NAMALWA (cell line): ENCODE results near the gene ZNF394.
"Not testable (repeated sequence)": the region's sequence is repeated elsewhere in the genome, so short reads cannot be mapped to it uniquely, and the experiment has no call there.

Experiments
- DNase-seq: peaks from one replicate; pipeline ENCODE4 v3.0.0-alpha.2; 2015; ENCODE audit warnings: low spot score

The ZNF394 gene

DNA sequence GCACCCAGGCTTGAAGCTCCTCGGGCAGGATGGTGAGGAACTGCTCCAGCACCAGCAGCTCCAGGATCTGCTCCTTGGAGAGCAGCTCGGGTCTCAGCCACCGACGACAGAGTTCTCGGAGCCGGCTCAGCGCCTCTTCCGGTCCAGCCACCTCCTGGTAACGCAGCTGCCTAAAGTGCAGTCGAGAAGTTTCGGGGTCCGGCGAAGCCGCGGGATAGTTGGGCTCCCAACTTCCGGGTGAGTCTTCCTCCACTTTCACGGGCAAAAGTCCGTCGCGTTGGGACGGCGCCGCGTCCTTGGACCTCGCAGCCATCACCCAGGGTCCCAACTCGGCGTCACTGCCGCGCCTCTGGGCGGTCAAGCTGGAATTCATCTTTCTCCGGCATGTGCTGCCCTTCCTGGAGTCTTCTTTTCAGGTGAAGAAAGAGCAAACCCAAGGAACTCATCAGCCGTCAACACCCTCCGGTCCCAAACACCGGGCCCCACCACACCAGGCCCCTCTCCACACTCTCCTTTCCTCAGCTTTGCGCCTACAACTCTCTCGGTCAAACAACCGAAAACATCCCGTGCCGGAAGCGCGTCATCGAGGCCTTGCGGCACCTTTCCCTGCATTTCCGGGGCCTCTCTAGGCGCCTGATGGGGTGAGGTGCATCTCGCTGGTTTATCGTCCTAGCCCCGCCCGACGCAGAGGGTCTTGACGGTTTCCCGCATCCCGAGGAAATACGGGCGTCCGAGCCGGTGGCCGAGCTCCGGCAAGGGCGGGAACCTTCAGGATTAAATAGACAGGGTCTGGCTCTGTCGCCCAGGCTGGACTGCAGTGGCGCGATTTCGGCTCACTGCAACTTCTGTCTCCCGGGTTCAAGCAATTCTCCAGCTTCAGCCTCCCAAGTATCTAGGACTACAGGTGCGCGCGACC is at the start of gene ZNF394:
TSS of gene ZNF394 (minus strand) at position 561 of the 916 bp plus-strand sequence. CDS start at position 373, 188 bp downstream.
- peak; percentile 98 for DNase-seq

DNA sequence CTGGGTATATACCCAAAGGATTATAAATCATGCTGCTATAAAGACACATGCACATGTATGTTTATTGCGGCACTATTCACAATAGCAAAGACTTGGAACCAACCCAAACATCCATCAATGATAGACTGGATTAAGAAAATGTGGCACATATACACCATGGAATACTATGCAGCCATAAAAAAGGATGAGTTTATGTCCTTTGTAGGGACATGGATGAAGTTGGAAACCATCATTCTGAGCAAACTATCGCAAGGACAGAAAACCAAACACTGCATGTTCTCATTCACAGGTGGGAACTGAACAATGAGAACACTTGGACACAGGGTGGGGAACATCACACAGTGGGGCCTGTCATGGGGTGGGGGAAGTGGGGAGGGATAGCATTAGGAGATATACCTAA is 49.5 kb upstream of the ZNF394 start:
- DNase-seq = not testable (repeated sequence)

DNA sequence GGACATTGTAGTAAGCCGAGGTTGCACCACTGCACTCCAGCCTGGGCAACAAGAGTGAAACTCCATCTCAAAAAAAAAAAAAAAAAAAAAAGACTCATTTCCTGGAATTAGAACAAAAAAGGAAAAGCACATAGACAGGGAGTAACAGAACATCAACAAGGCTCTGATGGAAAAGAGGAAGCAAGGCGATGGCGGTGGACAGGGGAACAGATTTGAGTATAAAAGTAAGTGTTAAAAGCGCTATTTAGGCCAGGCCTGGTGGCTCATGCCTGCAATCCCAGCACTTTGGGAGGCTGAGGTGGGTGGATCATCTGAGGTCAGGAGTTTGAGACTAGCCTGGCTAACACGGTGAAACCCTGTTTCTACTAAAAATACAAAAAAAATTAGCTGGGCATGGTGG is 45.2 kb upstream of the ZNF394 start:
- DNase-seq = not testable (repeated sequence)

DNA sequence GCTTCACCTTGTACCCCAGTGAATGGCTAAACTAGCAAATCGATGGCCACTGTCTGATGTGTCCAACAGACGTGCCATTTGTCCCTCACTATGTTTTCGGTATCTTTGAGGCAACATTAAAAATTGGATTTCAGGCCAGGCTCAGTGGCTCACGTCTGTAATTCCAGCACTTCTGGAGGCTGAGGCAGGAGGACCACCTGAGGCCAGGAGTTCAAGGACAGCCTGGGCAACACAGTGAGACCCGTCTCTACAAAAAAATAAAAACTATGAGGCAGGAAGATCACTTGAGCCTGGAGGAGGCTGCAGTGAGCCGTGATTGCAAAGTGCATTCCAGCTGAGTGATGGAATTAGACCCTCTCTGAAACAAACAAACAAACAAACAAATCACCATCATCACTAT is 43.8 kb upstream of the ZNF394 start:
- DNase-seq = no peak

DNA sequence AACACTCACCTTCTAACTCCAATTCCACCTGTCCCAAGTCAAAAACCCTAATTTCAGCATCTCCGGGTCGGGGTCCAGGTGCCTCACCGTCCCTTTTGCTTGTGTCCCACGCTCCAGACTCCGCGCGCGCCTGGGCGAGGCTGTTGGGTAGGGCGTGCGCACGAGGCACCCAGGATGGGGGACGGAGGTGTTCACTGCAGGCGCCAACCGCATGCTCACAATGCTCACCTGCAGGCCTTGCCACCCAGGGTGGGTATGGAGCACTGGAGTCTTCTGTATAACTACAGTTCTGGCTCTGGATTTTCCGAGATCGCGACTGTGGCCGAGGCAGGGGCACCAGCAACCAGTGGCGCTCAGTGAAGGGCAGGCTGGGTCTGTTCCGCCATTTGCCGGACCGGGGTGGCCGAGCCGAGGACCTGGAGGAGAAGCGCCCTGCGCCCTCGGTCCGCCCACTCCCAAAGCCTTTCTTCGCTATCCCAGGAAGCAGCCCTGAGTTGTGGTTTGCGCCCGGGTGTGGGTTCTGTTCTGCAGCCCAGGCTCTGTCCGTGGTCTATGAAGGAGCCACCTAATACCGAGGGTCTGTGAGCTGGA is 43.1 kb upstream of the ZNF394 start:
- no peak for DNase-seq

DNA sequence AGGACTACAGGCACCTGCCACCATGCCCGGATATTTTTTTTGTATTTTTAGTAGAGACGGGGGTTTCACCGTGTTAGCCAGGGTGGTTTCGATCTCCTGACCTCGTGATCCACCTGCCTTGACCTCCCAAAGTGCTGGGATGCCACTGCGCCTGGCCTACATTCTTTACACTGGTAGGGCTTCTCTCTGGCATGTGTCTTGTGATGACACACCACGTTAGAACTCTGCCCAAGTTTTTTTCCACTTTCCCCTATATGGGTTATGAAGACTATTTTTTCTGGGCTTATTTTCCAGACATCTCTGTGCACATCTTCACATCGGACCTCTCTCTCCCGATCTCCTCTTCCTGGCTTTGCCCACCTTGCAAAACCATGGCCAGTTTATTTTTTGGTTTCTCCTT is 41.1 kb upstream of the ZNF394 start:
- DNase-seq = no peak

DNA sequence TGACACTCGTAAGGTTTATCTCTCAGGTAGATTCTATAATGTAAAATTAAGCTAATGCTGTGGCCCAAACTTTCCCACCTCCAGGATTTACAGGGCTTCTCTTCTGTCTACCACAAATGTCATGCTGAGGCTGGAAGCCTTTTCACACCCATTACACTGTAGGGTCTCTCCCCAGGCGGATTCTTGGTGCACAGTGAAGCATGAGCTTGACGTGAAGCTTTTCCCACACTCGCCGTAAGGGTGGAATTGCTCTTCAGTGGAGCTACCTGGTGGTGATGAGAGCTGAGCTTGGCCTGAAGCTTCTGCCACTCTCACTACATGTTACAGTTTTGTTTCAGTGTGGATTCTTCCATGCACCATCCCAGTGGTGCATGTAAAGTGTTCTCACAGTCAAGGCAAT is 40.5 kb upstream of the ZNF394 start:
- DNase-seq = no peak

DNA sequence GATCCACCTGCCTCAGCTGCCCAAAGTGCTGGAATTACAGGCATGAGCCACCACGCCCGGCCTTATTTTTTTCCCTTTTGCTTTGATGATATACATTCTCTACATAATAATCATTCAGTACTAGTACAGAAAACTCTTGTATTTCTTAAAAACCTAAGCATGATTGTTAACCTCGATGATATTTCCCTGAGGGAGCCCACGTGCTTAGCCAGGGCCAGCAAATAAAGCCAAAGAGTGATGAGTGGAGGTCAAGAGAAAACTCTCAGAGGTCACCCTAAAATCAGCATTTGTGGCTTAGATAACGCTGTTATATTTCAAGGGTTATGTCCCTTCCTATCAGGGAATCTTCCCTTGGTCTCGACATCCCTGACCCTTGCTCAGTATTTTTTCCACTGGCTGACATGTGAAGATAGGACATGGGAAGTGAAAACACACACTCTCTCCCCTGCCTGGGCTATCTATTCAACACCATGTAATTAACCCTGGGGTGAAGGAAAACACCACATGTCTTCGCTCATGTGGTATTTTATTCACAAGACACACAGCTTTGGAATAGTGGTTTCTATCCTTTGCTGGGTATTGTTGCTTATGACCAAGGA is 39.2 kb upstream of the ZNF394 start:
- DNase-seq = no peak

DNA sequence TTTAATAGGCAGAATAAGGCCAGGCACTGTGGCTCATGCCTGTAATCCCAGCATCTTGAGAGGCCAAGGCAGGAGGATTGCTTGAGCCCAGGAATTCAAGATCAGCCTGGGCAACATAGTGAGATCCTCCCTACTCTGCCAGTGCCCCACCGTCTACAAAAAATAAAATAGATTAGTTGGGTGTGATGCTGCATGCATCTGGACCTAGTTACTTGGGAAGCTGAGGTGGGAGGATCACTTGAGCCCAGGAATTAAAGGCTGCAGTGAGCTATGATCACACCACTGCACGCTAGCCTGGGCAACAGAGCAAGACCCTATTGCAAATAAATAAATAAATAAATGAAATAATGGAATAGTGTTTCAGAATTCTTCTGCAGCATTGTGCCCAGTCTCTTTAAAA is 35.6 kb upstream of the ZNF394 start:
- DNase-seq = no peak

DNA sequence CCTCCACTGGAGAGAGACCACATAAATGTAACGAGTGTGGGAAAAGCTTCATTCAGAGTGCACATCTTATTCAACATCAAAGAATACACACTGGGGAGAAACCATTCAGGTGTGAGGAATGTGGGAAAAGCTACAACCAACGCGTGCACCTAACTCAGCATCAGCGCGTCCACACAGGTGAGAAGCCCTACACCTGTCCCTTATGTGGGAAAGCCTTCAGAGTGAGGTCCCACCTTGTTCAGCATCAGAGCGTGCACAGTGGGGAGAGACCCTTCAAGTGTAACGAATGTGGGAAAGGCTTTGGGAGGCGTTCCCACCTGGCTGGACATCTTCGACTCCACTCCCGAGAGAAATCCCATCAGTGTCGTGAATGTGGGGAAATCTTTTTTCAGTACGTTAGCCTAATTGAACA is 31.3 kb upstream of the ZNF394 start:
- no peak for DNase-seq

DNA sequence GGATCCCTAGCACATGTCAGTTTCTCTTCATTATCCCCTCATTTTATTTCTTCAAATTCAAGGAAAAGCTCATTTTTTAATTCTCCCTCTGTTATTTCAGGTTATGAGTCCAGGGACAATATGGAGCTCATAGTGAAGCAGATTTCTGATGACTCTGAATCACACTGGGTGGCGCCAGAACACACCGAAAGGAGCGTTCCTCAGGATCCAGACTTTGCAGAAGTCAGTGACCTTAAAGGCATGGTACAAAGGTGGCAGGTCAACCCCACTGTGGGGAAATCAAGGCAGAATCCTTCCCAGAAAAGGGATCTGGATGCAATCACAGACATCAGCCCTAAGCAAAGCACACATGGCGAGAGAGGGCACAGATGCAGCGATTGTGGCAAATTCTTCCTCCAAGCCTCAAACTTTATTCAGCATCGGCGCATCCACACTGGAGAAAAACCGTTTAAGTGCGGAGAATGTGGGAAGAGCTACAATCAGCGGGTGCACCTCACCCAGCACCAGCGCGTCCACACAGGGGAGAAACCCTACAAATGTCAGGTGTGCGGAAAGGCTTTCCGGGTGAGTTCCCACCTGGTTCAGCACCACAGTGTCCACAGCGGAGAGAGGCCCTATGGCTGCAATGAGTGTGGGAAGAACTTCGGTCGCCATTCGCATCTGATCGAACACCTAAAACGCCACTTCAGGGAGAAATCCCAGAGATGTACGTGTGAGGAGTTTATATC is 25.8 kb upstream of the ZNF394 start:
- peak; percentile 51 for DNase-seq

DNA sequence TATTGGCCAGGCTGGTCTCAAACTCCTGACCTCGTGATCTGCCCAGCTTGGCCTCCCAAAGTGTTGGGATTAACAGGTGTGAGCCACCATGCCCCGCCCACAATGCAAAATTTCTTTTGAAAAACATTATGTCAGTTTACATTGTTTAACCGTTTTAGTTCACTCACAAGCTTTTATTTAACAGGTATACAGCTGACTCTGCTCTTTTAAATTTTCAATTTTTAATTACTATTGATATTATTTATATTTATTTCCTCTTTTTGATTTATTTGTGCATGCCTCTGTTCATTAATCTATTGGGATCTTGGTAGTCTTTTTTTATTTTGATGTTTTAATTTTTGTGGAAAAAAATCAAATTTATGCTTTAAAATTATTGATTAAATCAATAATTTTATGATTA is 21.3 kb upstream of the ZNF394 start:
- DNase-seq = no peak

DNA sequence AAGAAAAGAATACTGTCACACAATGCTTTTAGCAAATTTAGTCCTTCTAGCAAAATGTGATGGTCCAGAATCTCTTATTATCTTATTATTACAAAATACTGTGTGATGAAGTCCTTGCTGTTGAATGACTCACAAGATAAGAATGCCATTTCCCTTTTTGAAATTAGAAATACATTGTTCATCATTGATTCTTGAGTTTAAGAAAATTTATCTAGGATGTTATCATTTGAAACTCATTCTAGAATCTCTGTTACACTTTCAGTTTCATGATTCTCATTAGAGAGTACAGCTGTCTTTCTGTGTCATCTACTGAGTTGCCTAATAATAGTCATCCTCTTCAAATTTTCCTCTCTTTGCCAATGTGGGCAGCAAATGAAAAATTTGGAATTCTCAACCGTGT is 14.0 kb upstream of the ZNF394 start:
- no peak for DNase-seq

DNA sequence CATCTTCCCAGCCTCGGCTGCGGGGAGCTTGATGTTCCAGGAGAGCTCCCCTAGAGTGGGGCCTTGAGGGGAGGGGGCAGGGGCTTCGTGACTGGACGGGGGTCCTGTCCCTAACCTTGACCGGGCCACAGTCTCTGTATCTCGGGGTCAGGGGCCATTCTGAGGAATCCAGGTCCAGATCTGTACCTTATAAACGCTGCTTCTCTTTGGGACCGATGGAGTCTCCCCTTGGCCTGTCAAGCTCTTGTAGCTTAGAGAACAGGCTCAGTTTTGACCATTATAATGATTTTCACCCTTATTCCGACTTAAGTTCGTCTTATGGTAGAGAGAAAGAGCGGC is 5.2 kb upstream of the ZNF394 start:
- no peak for DNase-seq

DNA sequence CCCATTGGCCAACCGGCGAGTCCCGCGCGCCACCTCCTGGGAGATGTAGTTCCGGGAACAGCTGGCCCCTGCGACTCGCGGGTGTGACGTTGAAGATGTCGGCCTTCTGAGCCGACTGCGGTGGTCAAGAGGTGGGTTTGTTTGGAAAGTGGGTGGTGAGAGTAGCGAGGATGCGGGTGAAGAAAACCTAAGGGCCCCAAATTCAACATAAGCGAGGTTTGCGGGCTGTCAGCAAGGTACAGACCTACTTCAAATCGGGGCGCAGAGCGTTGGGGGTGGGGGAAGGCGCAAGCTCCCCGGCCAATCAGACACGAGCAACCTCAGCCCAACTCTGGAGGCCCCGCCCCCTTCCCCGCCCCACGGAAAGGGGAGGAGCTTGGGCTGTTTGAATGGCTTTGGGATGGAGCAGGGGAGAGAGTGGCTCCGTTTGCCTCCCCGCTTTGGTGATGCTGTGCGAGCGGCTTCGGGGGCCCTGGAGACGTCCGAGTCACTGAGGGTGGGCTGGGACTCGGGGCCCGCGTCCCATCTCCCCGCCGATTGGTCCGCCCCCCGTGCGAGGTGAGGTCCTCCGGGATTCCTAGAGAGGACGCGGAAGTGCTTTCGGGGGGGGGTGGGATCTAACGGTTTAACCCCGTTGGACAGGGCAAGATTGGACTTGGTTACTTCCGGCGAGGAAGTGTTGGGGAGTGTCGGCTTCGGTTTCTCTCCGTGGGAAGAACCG is 4.7 kb upstream of the ZNF394 start, which contains the start of gene ZKSCAN5:
TSS of gene ZKSCAN5 (plus strand) at position 60 of the 721 bp plus-strand sequence. CDS start 1,383 bp downstream, outside the sequence.
- peak; percentile 99 for DNase-seq

DNA sequence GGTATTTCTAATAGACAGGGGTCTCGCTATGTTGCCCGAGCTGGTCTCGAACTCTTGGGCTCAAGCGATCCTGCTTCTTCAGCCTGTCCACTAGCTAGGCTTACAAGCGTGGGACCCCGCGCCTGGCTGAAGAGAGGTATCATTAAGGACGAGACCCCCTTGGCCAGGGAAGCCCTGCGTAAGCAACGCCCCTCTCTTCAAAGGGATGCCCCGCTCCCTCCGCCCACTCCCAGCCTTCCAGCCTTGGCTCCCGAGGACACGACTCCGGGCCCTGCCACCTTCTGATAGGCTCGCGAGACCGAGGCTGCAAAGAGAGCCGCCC is 4.2 kb upstream of the ZNF394 start:
- DNase-seq = no peak

DNA sequence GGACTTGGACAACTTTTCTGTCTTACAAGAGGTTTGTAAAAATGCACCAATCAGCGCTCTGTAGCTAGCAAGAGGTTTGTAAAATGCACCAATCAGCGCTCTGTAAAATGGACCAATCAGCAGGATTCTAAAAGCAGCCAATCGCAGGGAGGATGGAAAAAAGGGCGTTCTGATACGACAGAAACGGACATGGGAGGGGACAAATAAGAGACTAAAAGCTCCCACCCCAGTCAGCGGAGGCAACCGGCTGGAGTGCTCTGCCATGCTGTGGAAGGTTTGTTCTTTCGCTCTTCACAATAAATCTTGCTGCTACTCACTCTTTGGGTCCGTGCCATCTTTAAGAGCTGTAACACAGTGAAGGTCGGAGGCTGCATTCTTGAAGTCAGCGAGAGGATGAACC is 1.2 kb upstream of the ZNF394 start:
- peak; percentile 68 for DNase-seq

DNA sequence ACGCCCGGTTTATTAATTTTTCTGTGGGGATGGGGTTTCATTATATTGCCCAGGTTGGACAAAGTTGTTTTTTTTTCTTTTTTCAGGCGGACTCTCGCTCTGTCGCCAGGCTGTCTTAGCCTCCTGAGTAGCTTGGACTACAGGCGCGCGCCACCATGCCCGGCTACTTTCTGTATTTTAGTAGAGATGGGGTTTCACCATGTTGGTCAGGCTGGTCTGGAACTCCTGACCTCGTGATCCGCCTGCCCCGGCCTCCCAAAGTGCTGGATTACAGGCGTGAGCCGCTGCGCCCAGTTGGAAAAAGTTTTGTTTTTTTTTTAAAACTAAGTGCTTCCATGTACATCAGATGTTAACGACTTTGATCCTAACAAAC is 542 bp upstream of the ZNF394 start:
- DNase-seq = no peak

DNA sequence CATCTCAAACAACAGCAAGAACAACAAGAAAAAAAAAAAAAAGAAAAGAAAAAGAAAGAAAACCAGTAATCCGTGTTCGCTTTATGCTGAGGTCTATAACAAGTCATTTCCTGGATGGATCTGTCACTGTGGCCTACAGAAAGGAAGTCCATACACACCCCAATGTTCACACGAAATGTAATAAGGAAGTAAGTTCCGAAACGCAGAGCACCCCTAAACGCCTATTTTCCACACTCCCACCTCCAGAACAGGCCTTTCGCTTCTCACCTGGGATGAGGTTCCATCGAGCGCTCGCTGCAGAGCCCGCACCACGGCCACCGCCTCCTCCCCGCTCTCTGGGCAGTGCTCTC is 735 bp downstream of the ZNF394 start:
- DNase-seq = peak; percentile 59

DNA sequence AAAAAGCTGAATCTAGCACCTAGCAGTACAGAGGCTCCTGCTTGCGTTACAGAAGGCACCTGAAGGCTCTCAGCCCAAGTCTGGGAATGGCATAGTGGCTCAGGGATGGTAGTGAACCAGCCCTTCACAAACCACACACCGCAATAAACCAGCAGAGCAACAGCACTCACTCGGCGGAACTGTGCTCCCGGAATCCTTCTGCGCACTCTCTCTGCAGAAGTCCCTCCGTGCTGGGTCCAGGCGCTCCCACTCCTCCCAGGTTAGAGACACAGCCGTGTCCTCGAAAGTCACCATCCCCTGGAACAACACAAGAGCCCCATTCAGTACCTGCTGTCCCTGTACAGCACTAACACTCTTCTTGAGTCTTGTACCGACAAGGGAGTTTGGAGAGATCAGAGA is 1.5 kb downstream of the ZNF394 start:
- no peak for DNase-seq

DNA sequence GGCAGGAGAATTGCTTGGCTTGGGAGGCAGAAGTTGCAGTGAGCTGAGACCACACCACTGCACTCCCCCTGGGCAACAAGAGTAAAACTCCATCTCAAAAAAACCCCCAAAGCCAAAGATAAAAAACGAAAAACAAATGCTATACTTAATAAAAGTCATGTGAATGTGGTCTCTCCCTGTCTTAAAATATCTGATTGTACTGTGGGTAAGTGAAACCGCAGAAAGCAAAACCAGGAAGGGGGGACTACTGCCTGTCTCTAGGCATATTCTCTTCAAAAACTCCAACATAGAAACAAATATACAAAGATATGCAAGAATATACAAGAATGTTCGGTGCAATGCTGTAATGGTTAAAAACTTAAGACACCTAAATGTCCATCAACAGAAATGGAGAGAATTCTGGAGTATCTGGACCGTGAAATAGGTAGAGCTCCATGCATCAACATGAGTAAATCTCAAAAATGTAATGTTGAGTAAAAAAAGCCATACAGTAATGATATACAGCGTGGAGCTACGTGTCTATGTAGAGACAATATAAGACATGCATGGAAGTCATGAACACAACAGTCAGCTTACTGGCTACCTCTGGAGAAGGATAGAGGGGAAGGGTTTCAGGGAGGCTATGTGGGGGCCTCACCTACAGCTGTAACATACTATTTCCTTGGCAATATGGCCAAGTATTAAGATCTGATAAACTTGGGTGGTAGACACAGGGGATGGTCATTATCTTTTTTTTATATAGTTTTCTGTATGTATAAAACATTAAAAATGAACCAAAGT is 2.1 kb downstream of the ZNF394 start:
- DNase-seq = no peak
